ENCODE data around the gene DOCK7. TPM values are rescaled to one million over a fixed set of nuclear protein-coding genes. Genes with fewer than 3 reads are reported as not detected.

The DOCK7 gene
- total RNA-seq, 3 donors from 2014 or later, result 40.4 to 53.7 (median 41.9) TPM

GRCh38 chr1:62561306-62561705, 126.9 kb downstream of the DOCK7 start:
- Histone ChIP-seq H3K4me3 (no peak overlapping the region), H3K36me3 (ENCODE audit: low read depth) (no peaks in the 10 kb centered on the region), H3K9me3 (no peaks in the 10 kb centered on the region), H3K4me1 (ENCODE audit: low read depth) (no peaks in the 10 kb centered on the region)
- no peak for ATAC-seq
- DNase-seq, result no peak
- TF ChIP-seq CTCF (IDR thresholded peaks at IDR 0.05), result no peak
- intact Hi-C loops (cut with DNase I, micrococcal nuclease), result no loop called here

GRCh38 chr1:62544570-62544969, 143.6 kb downstream of the DOCK7 start:
- no peak for TF ChIP-seq CTCF (IDR thresholded peaks at IDR 0.05)
- H3K4me3 ChIP-seq, result no peak overlapping the region
- ATAC-seq, result no peak

GRCh38 chr1:62541048-62541447, 147.1 kb downstream of the DOCK7 start:
- no peak overlapping the region for H3K4me3 ChIP-seq
- no peak for TF ChIP-seq CTCF (IDR thresholded peaks at IDR 0.05)
- no peak for DNase-seq
- no peaks in the 10 kb centered on the region for H3K36me3 ChIP-seq (ENCODE audit: low read depth)
- no peaks in the 10 kb centered on the region for H3K4me1 ChIP-seq (ENCODE audit: low read depth)
- no peak for ATAC-seq
- no peaks in the 10 kb centered on the region for H3K9me3 ChIP-seq
- intact Hi-C loops (cut with DNase I, micrococcal nuclease), result no loop called here

More at GRCh38 chr1:62544570-62544969, 143.6 kb downstream of the DOCK7 start:
- no peak for DNase-seq
- no peaks in the 10 kb centered on the region for H3K36me3 ChIP-seq (ENCODE audit: low read depth)
- no peaks in the 10 kb centered on the region for H3K4me1 ChIP-seq (ENCODE audit: low read depth)
- no peaks in the 10 kb centered on the region for H3K9me3 ChIP-seq
- intact Hi-C loops (cut with DNase I, micrococcal nuclease), result no loop called here

GRCh38 chr1:62539028-62539447, 149.1 kb downstream of the DOCK7 start:
- intact Hi-C loops (cut with DNase I, micrococcal nuclease), result no loop called here
- no peak overlapping the region for H3K4me3 ChIP-seq
- DNase-seq, result no peak
- no peaks in the 10 kb centered on the region for H3K9me3 ChIP-seq
- H3K36me3 ChIP-seq (ENCODE audit: low read depth), result no peaks in the 10 kb centered on the region
- H3K4me1 ChIP-seq (ENCODE audit: low read depth), result no peaks in the 10 kb centered on the region
- no peak for TF ChIP-seq CTCF (IDR thresholded peaks at IDR 0.05)
- no peak for ATAC-seq

GRCh38 chr1:62536865-62537264, 151.3 kb downstream of the DOCK7 start:
- no peak for TF ChIP-seq CTCF (IDR thresholded peaks at IDR 0.05)
- Histone ChIP-seq H3K4me3 (no peak overlapping the region), H3K36me3 (ENCODE audit: low read depth) (no peaks in the 10 kb centered on the region), H3K4me1 (ENCODE audit: low read depth) (no peaks in the 10 kb centered on the region), H3K9me3 (no peaks in the 10 kb centered on the region)
- DNase-seq (no peak), ATAC-seq (no peak)
- intact Hi-C loops (cut with DNase I, micrococcal nuclease), result no loop called here

Measured in mucosa of descending colon (tissue), 3 donors.